ENCODE data around the gene ZNF862. TPM values are rescaled to one million over a fixed set of nuclear protein-coding genes. Genes with fewer than 3 reads are reported as not detected.
"Not testable (repeated sequence)": the region's sequence is repeated elsewhere in the genome, so short reads cannot be mapped to it uniquely, and the experiment has no call there.

Gene ZNF862
- total RNA-seq, 1 donor from 2014 or later: 22.8 TPM

DNA sequence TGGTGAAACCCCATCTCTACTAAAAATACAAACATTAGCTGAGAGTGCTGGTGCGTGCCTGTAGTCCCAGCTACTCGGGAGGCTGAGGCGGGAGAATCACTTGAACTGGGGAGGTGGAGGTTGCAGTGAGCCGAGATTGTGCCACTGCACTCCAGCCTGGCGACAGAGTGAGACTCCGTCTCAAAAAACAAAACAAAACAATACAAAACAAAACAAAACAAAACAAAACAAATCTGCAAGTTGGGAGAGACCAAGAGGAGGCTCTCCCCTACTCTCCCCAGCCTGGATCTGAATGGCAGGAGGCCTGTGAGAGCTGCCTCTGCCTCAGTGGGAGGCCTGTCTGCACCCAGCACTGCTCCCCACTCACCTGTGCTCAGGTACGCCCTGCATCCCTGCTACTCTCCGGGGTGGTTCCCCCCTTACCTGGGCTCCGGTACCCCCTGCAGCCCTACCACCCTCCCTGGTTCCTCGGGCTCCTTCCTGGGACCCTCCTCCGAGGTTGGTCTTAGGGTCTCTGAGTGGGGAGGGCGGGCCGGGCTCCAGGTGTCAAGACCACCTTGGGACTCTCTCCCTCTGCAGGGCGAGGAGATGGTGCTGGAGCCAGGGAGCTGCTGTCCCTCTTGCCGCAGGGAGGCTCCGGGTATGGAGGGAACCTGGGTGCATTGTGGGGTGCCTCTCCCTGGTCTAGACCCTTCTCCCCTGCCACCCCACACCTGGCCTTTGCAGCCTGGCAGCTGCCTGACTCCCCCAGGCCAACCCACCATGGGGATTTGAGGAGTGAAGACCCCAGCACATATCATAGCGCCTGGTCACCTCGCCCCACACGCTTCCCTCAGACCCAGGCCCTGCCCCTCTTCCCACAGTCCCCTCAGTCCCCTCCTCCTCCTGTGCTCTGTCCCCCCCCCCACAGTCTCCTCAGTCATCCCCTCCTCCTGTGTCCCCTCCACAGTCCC is 9.5 kb upstream of the ZNF862 start:
- Mint-ChIP-seq H3K27ac (no peak overlapping the region), H3K27me3 (peaks cover 3% of the 10 kb centered on the region), H3K4me1 (ENCODE audit: low read depth) (no peaks in the 10 kb centered on the region), H3K9me3 (ENCODE audit: low read depth) (no peaks in the 10 kb centered on the region), H3K36me3 (ENCODE audit: insufficient read depth) (no peaks in the 10 kb centered on the region), H3K4me3 (ENCODE audit: low read depth) (no peak overlapping the region)
- no peak for DNase-seq (ENCODE audit: low spot score, unreplicated experiment)
- TF ChIP-seq, protein P1, sequence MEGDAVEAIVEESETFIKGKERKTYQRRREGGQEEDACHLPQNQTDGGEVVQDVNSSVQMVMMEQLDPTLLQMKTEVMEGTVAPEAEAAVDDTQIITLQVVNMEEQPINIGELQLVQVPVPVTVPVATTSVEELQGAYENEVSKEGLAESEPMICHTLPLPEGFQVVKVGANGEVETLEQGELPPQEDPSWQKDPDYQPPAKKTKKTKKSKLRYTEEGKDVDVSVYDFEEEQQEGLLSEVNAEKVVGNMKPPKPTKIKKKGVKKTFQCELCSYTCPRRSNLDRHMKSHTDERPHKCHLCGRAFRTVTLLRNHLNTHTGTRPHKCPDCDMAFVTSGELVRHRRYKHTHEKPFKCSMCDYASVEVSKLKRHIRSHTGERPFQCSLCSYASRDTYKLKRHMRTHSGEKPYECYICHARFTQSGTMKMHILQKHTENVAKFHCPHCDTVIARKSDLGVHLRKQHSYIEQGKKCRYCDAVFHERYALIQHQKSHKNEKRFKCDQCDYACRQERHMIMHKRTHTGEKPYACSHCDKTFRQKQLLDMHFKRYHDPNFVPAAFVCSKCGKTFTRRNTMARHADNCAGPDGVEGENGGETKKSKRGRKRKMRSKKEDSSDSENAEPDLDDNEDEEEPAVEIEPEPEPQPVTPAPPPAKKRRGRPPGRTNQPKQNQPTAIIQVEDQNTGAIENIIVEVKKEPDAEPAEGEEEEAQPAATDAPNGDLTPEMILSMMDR (IDR thresholded peaks at IDR 0.05; ENCODE audit: unreplicated experiment): no peak

DNA sequence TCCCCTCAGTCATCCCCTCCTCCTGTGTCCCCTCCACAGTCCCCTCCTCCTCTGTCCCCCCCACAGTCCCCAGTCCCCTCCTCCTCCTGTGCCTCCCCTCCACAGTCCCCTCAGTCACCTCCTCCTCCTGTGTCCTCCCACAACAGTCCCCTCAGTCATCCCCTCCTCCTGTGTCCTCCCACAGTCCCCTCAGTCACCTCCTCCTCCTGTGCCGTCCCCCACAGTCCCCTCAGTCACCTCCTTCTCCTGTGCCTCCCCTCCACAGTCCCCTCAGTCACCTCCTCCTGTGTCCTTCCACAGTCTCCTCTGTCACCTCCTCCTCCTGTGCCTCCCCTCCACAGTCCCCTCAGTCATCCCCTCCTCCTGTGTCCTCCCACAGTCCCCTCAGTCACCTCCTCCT is 7.6 kb upstream of the ZNF862 start:
- DNase-seq (ENCODE audit: low spot score, unreplicated experiment); H3K36me3 Mint-ChIP-seq (ENCODE audit: insufficient read depth); H3K4me1 Mint-ChIP-seq (ENCODE audit: low read depth); H3K9me3 Mint-ChIP-seq (ENCODE audit: low read depth); H3K4me3 Mint-ChIP-seq (ENCODE audit: low read depth); H3K27ac Mint-ChIP-seq: not testable (repeated sequence)
- H3K27me3 Mint-ChIP-seq: peaks cover 15% of the 10 kb centered on the region

DNA sequence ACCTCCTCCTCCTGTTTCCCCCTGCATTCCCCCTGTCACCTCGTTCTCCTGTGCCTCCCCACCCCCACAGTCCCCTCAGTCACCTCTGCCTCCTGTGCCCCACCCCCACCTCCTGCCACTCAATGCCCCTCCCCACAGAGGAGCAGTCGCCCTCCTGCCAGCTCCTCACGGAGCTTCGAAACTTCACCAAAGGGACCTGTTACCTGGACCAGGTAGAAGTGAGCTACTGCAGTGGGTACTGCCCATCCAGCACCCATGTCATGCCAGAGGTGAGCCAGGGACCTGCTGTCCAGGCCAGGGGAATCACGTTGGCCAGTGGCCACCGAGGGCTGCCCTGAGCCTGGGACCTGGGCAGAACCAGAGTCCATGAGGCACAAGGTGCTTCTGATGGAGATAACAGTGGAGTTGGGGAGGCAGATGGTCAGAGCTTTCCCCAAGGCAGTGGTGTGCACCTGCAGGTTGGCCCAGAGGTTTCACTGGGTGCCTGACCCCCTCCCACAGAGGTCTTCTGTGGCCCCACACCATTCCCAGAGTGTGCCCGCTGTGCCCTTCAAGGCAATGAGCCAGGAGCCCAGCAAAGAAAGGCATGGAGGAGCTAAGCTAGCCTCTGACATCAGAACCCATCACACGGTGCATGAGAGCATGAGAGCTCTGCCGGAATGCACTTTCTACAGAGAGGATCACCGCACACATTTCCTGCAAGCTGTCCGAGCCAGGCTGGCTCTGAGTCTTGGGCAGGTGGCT is 7.0 kb upstream of the ZNF862 start:
- no peak for DNase-seq (ENCODE audit: low spot score, unreplicated experiment)
- TF ChIP-seq, protein P1 (IDR thresholded peaks at IDR 0.05; ENCODE audit: unreplicated experiment): no peak
- no peaks in the 10 kb centered on the region for H3K9me3 Mint-ChIP-seq (ENCODE audit: low read depth)
- peaks cover 21% of the 10 kb centered on the region for H3K27me3 Mint-ChIP-seq
- no peak overlapping the region for H3K4me3 Mint-ChIP-seq (ENCODE audit: low read depth)
- no peak overlapping the region for H3K27ac Mint-ChIP-seq
- H3K4me1 Mint-ChIP-seq (ENCODE audit: low read depth): no peaks in the 10 kb centered on the region
- no peaks in the 10 kb centered on the region for H3K36me3 Mint-ChIP-seq (ENCODE audit: insufficient read depth)

DNA sequence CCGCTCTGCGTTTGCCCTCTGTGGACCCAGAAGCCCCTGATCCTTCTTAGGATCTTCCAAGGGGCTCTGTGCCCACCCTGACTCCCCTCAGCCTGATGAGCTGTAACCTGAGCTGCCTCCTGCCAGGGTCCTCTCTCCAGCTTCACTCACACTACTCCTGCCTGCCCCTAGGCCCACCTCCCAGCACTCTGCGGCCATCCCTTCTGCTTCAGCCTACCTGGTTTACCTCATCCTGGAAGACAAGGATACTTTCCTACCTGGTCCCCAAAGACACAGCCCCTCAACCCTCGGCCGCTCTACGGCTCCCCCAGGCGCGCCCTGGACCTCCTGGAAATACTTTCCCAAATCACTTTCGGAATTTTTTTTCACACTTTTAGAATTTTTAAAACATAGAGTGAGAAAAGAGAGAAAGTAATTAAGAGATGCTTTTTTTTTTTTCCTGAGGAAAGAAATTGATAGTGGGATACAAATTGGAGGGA is 6.4 kb upstream of the ZNF862 start:
- no peak for DNase-seq (ENCODE audit: low spot score, unreplicated experiment)
- Mint-ChIP-seq H3K27me3 (peaks cover 25% of the 10 kb centered on the region), H3K27ac (peak overlapping the region; percentile 11), H3K36me3 (ENCODE audit: insufficient read depth) (no peaks in the 10 kb centered on the region), H3K9me3 (ENCODE audit: low read depth) (no peaks in the 10 kb centered on the region), H3K4me1 (ENCODE audit: low read depth) (no peaks in the 10 kb centered on the region), H3K4me3 (ENCODE audit: low read depth) (no peak overlapping the region)
- TF ChIP-seq, protein P1 (IDR thresholded peaks at IDR 0.05; ENCODE audit: unreplicated experiment): no peak

DNA sequence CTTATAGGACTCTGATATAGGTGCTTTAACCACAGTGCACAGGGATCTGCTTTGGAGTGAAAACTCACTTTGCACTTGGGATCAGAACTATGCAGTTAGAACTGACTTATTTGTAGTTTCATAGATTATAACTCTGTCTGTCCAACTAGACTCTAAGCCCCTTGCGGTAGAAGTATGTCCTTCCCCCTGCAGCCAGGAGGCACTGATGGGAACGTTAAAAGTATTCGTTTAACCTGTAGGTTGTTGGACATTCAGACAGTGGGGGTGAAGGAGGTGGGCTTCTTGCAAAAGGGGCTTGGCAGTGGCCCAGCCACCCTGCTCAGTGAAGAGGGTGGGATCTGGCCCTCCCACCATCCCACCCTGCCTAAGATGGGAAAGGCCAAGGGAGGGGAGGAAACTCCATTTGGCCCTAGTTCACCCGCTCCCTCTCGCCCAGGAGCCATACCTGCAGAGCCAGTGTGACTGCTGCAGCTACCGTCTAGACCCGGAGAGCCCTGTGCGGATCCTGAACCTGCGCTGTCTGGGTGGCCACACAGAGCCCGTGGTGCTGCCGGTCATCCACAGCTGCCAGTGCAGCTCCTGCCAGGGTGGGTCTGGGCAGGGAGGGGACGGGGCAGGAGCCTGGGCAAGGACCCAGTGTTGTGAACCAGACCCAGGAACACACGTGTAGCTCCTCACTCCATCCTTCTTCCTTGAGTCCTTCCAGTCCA is 5.7 kb upstream of the ZNF862 start:
- DNase-seq (ENCODE audit: low spot score, unreplicated experiment): no peak
- H3K4me1 Mint-ChIP-seq (ENCODE audit: low read depth): no peaks in the 10 kb centered on the region
- TF ChIP-seq, protein P1 (IDR thresholded peaks at IDR 0.05; ENCODE audit: unreplicated experiment): no peak
- H3K9me3 Mint-ChIP-seq (ENCODE audit: low read depth): no peaks in the 10 kb centered on the region
- H3K4me3 Mint-ChIP-seq (ENCODE audit: low read depth): no peak overlapping the region
- no peaks in the 10 kb centered on the region for H3K36me3 Mint-ChIP-seq (ENCODE audit: insufficient read depth)
- H3K27me3 Mint-ChIP-seq: peaks cover 26% of the 10 kb centered on the region
- H3K27ac Mint-ChIP-seq: no peak overlapping the region

All from progenitor cell of endocrine pancreas (in vitro differentiated cells).